NCI-H2029 (cell line): Measurements from ENCODE around the gene C6orf136.
"Not testable (repeated sequence)": the region's sequence is repeated elsewhere in the genome, so short reads cannot be mapped to it uniquely, and the experiment has no call there.

Experiments used
- DNase-seq: peaks from one replicate; lab custom pipeline; 2025; lab: John Stamatoyannopoulos, UW

The C6orf136 gene

GRCh38 chr6:30657922-30658321, 11.0 kb downstream of the C6orf136 start:
- not testable (repeated sequence) for DNase-seq

- no peak for DNase-seq
Observed at GRCh38 chr6:30664994-30665767, 18.2 kb downstream of the C6orf136 start.

- DNase-seq, result not testable (repeated sequence)
Observed at GRCh38 chr6:30666300-30666699, 19.4 kb downstream of the C6orf136 start.

- DNase-seq, result no peak
Observed at GRCh38 chr6:30670760-30671527, 24.0 kb downstream of the C6orf136 start.

- DNase-seq, result peak; percentile 76
Observed at GRCh38 chr6:30672445-30673253, 25.7 kb downstream of the C6orf136 start, which contains the start of gene DHX16. DHX16 (minus strand) TSS chr6:30673006; CDS start chr6:30672841, 165 bp downstream.

- DNase-seq, result no peak
Observed at GRCh38 chr6:30676660-30677285, 29.8 kb downstream of the C6orf136 start.

GRCh38 chr6:30678964-30679726, 32.2 kb downstream of the C6orf136 start:
- peak; percentile 63 for DNase-seq

GRCh38 chr6:30679765-30680535, 33.0 kb downstream of the C6orf136 start:
- no peak for DNase-seq

- DNase-seq, result no peak
Observed at GRCh38 chr6:30681766-30682142, 34.8 kb downstream of the C6orf136 start.

DNA sequence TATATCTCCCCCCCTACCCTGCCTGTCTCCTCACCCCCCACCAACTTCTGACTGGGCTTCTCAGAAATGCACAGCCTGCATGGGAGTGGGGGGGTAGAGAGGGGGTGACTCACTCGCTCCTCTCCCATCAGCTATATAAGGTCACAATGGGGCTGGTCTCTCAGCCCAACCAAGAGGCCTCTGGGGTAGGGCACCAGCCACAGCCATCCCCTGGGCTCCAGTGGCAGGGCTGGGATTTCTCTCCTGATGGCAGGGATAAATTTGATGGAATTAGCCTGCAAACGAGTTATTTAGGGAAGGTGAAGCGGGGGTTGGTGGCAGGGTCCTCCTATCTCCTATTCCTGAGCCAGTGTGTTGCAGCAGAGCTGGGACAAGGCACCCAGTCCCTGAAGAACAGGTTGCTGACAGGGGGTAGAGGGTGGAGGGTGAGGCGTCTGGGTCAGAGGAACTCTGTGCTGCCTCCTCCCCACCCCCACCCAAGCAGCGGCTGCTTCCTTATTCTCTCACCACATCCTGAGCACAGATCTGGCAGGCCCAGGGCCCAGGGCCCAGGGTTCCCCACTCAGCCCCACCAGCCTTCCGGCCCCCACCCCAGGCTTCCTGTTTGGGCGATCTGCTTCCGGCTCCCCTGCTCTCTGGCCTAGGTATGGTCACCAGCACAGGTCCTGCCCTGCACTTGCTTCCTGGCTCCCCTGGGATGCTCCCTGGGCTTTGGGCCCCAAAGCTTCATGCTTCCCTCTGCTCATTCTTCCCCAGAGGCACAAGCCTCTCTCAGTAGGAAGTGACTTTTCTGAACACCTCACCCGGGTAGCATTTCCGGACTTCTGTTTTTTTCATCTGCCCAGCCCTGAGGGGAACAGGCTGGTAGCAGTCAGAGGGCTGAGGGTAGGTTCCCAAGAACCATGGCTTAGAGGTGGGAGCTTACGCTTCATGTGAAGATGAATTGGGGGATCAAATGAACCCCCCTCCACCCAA, 35.5 kb downstream of the C6orf136 start:
- no peak for DNase-seq

- DNase-seq, result no peak
Observed at GRCh38 chr6:30683183-30683979, 36.4 kb downstream of the C6orf136 start.

DNA sequence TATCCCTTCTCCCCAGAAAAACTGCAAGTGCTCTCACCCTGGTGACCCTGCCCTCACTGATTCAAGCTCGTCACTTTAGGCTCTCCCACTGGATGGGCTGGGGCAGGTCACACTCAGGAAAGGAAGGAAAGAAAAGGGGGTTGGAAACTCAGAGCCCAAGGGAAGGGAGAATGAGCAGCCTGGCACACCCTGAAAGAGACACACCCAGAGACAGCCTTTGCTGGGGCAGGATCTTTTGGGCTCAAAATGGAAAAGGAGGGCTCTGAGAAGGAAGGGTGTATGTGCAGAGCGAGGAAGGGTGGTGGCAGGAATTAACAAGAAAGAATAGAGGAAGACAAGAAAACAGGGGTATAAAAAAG, 37.0 kb downstream of the C6orf136 start:
- DNase-seq, result no peak

- DNase-seq, result no peak
Observed at GRCh38 chr6:30684386-30685156, 37.6 kb downstream of the C6orf136 start.

DNA sequence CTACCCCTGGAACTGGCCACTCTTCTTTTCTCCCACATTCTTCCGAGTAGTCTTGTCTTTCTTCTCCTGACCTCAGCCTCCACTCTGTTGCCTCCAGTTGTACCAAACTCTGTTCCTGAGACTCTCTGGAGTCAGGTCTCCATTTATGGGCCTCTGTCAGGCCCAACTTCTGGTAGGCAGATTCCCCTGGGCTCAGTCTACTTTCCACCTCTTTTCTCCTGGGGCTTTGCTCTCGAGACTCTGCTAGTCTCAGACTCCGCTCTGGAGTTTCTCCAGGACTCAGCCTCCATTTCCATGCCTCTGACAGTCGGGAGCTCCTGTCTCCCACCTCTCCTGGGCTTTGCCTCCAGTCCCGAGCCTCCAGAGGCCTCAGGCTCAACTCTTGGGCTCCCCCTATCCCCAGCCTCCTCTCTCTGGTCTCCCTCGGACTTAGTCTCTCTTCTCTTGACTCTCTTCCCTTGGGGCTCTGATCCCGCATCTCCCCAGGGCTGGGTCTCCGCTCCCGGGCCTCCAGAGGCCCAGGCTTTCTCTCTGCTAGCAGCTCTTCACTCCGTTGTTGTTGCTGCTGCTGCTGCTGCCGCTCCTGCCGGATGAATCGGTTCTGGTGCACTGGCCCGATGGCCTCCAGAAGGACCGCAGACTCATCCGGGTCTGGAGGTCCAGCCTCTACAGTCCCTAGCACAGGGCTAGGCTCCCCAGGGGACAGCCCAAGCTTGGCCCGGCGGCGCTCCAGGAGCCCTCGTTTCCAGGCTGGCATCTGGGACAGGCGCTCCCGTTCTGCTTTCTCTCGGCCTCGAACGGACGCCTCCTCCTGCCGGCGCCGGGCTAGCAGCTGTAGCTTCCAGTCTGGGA, 38.5 kb downstream of the C6orf136 start:
- DNase-seq, result no peak

DNA sequence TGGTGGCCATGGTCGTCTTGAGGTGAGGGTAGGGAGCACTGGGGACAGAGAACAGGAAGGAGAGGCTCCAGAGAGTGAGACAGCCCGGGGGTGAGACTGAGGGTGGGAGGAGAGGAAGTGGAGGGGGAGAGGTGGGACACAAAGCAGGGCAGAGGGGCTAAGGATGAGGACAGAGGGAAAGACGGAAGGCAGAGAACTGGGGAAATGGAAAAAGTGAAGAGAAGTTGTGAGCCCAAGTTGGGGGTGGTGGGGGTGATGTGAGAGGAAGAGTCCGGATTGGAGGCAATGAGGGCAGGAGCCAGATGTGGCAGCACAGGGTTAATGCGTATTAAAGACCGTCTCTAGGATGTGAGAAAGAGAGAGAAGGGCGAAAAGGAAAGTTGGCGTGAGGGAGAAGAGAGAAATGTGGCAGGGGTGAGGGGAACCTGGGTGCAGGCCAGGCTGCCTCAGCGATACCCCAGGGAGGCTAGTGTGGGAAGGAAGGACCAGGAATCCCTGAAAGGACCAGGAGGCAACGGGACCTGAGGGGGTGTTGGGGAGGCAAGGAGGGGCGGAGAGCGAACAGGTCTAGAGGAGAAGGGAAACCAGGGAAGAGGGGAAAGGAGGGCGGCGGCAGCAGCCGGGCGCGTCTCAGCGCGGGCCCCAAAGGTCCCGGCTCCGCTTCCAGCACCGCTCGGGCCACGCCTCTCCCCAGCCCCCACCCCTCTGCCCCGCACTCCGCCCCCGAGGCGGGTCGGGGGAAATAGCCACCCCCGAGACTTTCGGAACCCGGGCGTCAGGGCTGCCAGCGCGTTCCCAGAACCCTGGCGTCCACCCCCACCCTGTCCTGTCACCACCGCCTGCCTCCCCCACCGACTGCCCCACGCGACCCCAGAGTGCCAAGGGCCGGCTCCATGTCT, 39.3 kb downstream of the C6orf136 start, which contains the start of gene PPP1R18:
PPP1R18 (minus strand) TSS at position 637 of the 899 bp plus-strand sequence; CDS start at position 10, 627 bp downstream.
- DNase-seq, result no peak
